ENCODE data around the gene CC2D2A.

Gene CC2D2A

GRCh38 chr4:15525080-15525479 is 55.4 kb downstream of the CC2D2A start:
- H3K27me3 ChIP-seq (ENCODE audit: insufficient read depth, poor library complexity, severe bottlenecking), result no peaks in the 10 kb centered on the region
- no peak overlapping the region for H3K27ac ChIP-seq (replicated peaks)
- TF ChIP-seq CTCF (IDR thresholded peaks at IDR 0.05; ENCODE audit: insufficient read depth, low read length), result no peak
- no peak for TF ChIP-seq GABPA (IDR thresholded peaks at IDR 0.05; ENCODE audit: low read depth)
- no peak for TF ChIP-seq SPI1 (IDR thresholded peaks at IDR 0.05; ENCODE audit: borderline replicate concordance, low read depth)
- TF ChIP-seq REST (IDR thresholded peaks at IDR 0.05; ENCODE audit: insufficient replicate concordance, low read depth), result no peak
- no peak for TF ChIP-seq POLR2AphosphoS5 (IDR thresholded peaks at IDR 0.05; ENCODE audit: low read depth)
- DNase-seq (ENCODE audit: low read depth in 1 of 2, low spot score in 1 of 2), result no peak
- H3K4me3 ChIP-seq (replicated peaks; ENCODE audit: insufficient read depth, low read length), result no peak overlapping the region

- Histone ChIP-seq H3K4me3 (replicated peaks; ENCODE audit: insufficient read depth, low read length) (no peak overlapping the region), H3K27ac (replicated peaks) (no peak overlapping the region), H3K27me3 (ENCODE audit: insufficient read depth, poor library complexity, severe bottlenecking) (no peaks in the 10 kb centered on the region)
- no peak for TF ChIP-seq REST (IDR thresholded peaks at IDR 0.05; ENCODE audit: insufficient replicate concordance, low read depth)
- no peak for TF ChIP-seq GABPA (IDR thresholded peaks at IDR 0.05; ENCODE audit: low read depth)
- no peak for TF ChIP-seq POLR2AphosphoS5 (IDR thresholded peaks at IDR 0.05; ENCODE audit: low read depth)
- TF ChIP-seq CTCF (IDR thresholded peaks at IDR 0.05; ENCODE audit: insufficient read depth, low read length), result no peak
- no peak for TF ChIP-seq SPI1 (IDR thresholded peaks at IDR 0.05; ENCODE audit: borderline replicate concordance, low read depth)
- DNase-seq (ENCODE audit: low read depth in 1 of 2, low spot score in 1 of 2), result no peak
Measured at GRCh38 chr4:15526924-15527592, 57.4 kb downstream of the CC2D2A start.

GRCh38 chr4:15531792-15532191 is 62.1 kb downstream of the CC2D2A start:
- Histone ChIP-seq H3K4me3 (replicated peaks; ENCODE audit: insufficient read depth, low read length) (no peak overlapping the region), H3K27me3 (ENCODE audit: insufficient read depth, poor library complexity, severe bottlenecking) (no peaks in the 10 kb centered on the region), H3K27ac (replicated peaks) (no peak overlapping the region)
- TF ChIP-seq CTCF (IDR thresholded peaks at IDR 0.05; ENCODE audit: insufficient read depth, low read length), result no peak
- TF ChIP-seq SPI1 (IDR thresholded peaks at IDR 0.05; ENCODE audit: borderline replicate concordance, low read depth), result no peak
- TF ChIP-seq GABPA (IDR thresholded peaks at IDR 0.05; ENCODE audit: low read depth), result no peak
- no peak for TF ChIP-seq REST (IDR thresholded peaks at IDR 0.05; ENCODE audit: insufficient replicate concordance, low read depth)
- no peak for TF ChIP-seq POLR2AphosphoS5 (IDR thresholded peaks at IDR 0.05; ENCODE audit: low read depth)
- no peak for DNase-seq (ENCODE audit: low read depth in 1 of 2, low spot score in 1 of 2)

Data from HL-60 (cell line).